ENCODE measurements around the gene NSG2.
"Not testable (repeated sequence)": the region's sequence is repeated elsewhere in the genome, so short reads cannot be mapped to it uniquely, and the experiment has no call there.

The NSG2 gene

GRCh38 chr5:174106997-174107655 is 61.6 kb downstream of the NSG2 start:
- DNase-seq: no peak

- DNase-seq: no peak
These were observed 63.2 kb downstream of the NSG2 start for GRCh38 chr5:174108745-174109144.

GRCh38 chr5:174109698-174110260 is 64.3 kb downstream of the NSG2 start:
- DNase-seq: no peak

- no peak for DNase-seq
These were observed 64.8 kb downstream of the NSG2 start for GRCh38 chr5:174110310-174110709.

- no peak for DNase-seq
These were observed 65.9 kb downstream of the NSG2 start for GRCh38 chr5:174111287-174111973.

- no peak for DNase-seq
These were observed 69.7 kb downstream of the NSG2 start for GRCh38 chr5:174115226-174115625.

- DNase-seq: no peak
These were observed 73.4 kb downstream of the NSG2 start for GRCh38 chr5:174118823-174119467.

GRCh38 chr5:174119468-174119881 is 74.0 kb downstream of the NSG2 start:
- DNase-seq: no peak

- DNase-seq: no peak
These were observed 75.0 kb downstream of the NSG2 start for GRCh38 chr5:174120401-174121005.

GRCh38 chr5:174134545-174134944 is 89.0 kb downstream of the NSG2 start:
- DNase-seq: no peak

GRCh38 chr5:174139623-174140022 is 94.1 kb downstream of the NSG2 start:
- DNase-seq: no peak

GRCh38 chr5:174140452-174141020 is 95.0 kb downstream of the NSG2 start:
- no peak for DNase-seq

GRCh38 chr5:174141398-174141797 is 95.9 kb downstream of the NSG2 start:
- DNase-seq: no peak

- DNase-seq: no peak
These were observed 99.6 kb downstream of the NSG2 start for GRCh38 chr5:174145091-174145490.

- no peak for DNase-seq
These were observed 100.3 kb downstream of the NSG2 start for GRCh38 chr5:174145821-174146220.

GRCh38 chr5:174146556-174146955 is 101.0 kb downstream of the NSG2 start:
- DNase-seq: no peak

GRCh38 chr5:174147012-174147411 is 101.5 kb downstream of the NSG2 start:
- DNase-seq: not testable (repeated sequence)

- no peak for DNase-seq
These were observed 102.0 kb downstream of the NSG2 start for GRCh38 chr5:174147551-174147950.

- DNase-seq: no peak
These were observed 103.2 kb downstream of the NSG2 start for GRCh38 chr5:174148721-174149120.

GRCh38 chr5:174149426-174149825 is 103.9 kb downstream of the NSG2 start:
- no peak for DNase-seq

- no peak for DNase-seq
These were observed 104.5 kb downstream of the NSG2 start for GRCh38 chr5:174149989-174150388.

- DNase-seq: no peak
These were observed 106.2 kb downstream of the NSG2 start for GRCh38 chr5:174151599-174152181.

GRCh38 chr5:174154559-174154958 is 109.1 kb downstream of the NSG2 start:
- DNase-seq: no peak
